GM18505 (cell line): ENCODE data around the gene BPIFB2.

Experiments
- ATAC-seq: cut with Tn5 transposase; IDR thresholded peaks from one replicate; pipeline ENCODE4 v1.9.1; 2021; ENCODE audit not compliant: unreplicated experiment
- POLR2A ChIP-seq: IDR thresholded peaks from 4 replicates; pipeline ENCODE4 v1.6.1; 2011; ENCODE audit warnings: borderline replicate concordance; ENCODE audit not compliant: insufficient read depth, insufficient read length; ENCODE audit errors: extremely low read depth

The BPIFB2 gene

GRCh38 chr20:33022694-33023438 is 15.4 kb downstream of the BPIFB2 start:
- TF ChIP-seq POLR2A = no peak
- no peak for ATAC-seq

GRCh38 chr20:33023439-33024242 is 16.1 kb downstream of the BPIFB2 start:
- ATAC-seq = no peak
- no peak for TF ChIP-seq POLR2A

GRCh38 chr20:33024243-33024560 is 16.7 kb downstream of the BPIFB2 start:
- no peak for TF ChIP-seq POLR2A
- no peak for ATAC-seq

- no peak for TF ChIP-seq POLR2A
- ATAC-seq = no peak
These were observed 17.3 kb downstream of the BPIFB2 start for GRCh38 chr20:33024609-33025317.

GRCh38 chr20:33025318-33025876 is 17.9 kb downstream of the BPIFB2 start:
- no peak for ATAC-seq
- TF ChIP-seq POLR2A = no peak

- no peak for TF ChIP-seq POLR2A
- no peak for ATAC-seq
These were observed 18.7 kb downstream of the BPIFB2 start for GRCh38 chr20:33026072-33026778.

- TF ChIP-seq POLR2A = no peak
- ATAC-seq = no peak
These were observed 19.6 kb downstream of the BPIFB2 start for GRCh38 chr20:33026779-33027759.

- no peak for ATAC-seq
- no peak for TF ChIP-seq POLR2A
These were observed 20.6 kb downstream of the BPIFB2 start for GRCh38 chr20:33027769-33028751.

GRCh38 chr20:33028875-33029274 is 21.4 kb downstream of the BPIFB2 start:
- no peak for TF ChIP-seq POLR2A

GRCh38 chr20:33030076-33030475 is 22.6 kb downstream of the BPIFB2 start:
- no peak for TF ChIP-seq POLR2A
- no peak for ATAC-seq

More at GRCh38 chr20:33028875-33029274, 21.4 kb downstream of the BPIFB2 start:
- ATAC-seq = no peak

- ATAC-seq = no peak
- TF ChIP-seq POLR2A = no peak
These were observed 23.1 kb downstream of the BPIFB2 start for GRCh38 chr20:33030569-33030968.
